22Rv1 (cell line): ENCODE data around the gene DBF4.
"Not testable (repeated sequence)": the region's sequence is repeated elsewhere in the genome, so short reads cannot be mapped to it uniquely, and the experiment has no call there.

Source experiments
- ZFX ChIP-seq: fragments of 450-650 bp; IDR thresholded peaks from 2 replicates; pipeline ENCODE4 v1.6.1; 2017; ENCODE audit warnings: antibody characterized with exemption, borderline replicate concordance
- TF ChIP-seq, protein P1 (sequence below): fragments of 450-650 bp; IDR thresholded peaks from 2 replicates; pipeline ENCODE4 v1.5.1; 2017; ENCODE audit warnings: mild to moderate bottlenecking

DNA sequence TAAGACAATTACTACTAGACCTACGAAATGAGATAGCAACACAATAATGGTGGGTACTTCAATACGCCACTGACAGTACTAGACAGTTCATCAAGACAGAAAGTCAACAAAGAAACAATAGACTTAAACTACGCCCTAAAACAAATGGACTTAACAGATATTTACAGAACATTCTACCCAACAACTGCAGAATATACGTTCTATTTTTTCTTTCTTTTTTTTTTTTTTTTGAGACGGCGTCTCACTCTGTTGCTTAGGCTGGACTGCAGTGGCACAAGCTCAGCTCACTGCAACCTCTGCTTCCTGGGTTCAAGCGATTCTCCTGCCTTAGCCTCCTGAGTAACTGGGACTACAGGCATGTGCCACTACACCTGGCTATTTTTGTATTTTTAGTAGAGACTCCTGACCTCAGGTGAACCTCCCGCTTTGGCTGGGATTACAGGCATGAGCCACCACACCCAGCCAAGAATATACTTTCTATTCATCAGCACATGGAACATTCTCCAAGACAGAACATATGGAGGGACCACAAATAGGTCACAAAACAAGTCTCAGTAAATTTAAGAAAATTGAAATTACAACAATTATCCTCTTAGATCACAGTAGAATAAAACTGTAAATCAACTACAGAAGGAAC is 46.6 kb downstream of the DBF4 start:
- TF ChIP-seq, protein P1, sequence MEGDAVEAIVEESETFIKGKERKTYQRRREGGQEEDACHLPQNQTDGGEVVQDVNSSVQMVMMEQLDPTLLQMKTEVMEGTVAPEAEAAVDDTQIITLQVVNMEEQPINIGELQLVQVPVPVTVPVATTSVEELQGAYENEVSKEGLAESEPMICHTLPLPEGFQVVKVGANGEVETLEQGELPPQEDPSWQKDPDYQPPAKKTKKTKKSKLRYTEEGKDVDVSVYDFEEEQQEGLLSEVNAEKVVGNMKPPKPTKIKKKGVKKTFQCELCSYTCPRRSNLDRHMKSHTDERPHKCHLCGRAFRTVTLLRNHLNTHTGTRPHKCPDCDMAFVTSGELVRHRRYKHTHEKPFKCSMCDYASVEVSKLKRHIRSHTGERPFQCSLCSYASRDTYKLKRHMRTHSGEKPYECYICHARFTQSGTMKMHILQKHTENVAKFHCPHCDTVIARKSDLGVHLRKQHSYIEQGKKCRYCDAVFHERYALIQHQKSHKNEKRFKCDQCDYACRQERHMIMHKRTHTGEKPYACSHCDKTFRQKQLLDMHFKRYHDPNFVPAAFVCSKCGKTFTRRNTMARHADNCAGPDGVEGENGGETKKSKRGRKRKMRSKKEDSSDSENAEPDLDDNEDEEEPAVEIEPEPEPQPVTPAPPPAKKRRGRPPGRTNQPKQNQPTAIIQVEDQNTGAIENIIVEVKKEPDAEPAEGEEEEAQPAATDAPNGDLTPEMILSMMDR, result not testable (repeated sequence)
- TF ChIP-seq ZFX, result not testable (repeated sequence)
